Fibroblast of mammary gland (primary cell): ENCODE results near the gene TTLL3.
A peak's percentile ranks its signal among the peaks of the same experiment; 100 is the strongest.

Source experiments
- DNase-seq: peaks from one replicate; pipeline ENCODE4 v3.0.0-alpha.2; 2010; ENCODE audit warnings: low read depth
- H3K4me3 ChIP-seq: 2 replicates; pipeline ENCODE4 v1.5.1; 2011; ENCODE audit warnings: low read depth, mild to moderate bottlenecking, low read length, moderate library complexity; ENCODE audit not compliant: control insufficient read depth
- TF ChIP-seq, protein P1 (sequence below): conservative IDR thresholded peaks from 2 replicates; pipeline ENCODE4 v1.5.1; 2011; ENCODE audit warnings: low read depth, low read length, inconsistent platforms; ENCODE audit not compliant: control insufficient read depth, insufficient read depth

TTLL3 gene

GRCh38 chr3:9786209-9786739 is 23.8 kb upstream of the TTLL3 start:
- DNase-seq, result no peak
- no peak overlapping the region for H3K4me3 ChIP-seq
- TF ChIP-seq, protein P1, sequence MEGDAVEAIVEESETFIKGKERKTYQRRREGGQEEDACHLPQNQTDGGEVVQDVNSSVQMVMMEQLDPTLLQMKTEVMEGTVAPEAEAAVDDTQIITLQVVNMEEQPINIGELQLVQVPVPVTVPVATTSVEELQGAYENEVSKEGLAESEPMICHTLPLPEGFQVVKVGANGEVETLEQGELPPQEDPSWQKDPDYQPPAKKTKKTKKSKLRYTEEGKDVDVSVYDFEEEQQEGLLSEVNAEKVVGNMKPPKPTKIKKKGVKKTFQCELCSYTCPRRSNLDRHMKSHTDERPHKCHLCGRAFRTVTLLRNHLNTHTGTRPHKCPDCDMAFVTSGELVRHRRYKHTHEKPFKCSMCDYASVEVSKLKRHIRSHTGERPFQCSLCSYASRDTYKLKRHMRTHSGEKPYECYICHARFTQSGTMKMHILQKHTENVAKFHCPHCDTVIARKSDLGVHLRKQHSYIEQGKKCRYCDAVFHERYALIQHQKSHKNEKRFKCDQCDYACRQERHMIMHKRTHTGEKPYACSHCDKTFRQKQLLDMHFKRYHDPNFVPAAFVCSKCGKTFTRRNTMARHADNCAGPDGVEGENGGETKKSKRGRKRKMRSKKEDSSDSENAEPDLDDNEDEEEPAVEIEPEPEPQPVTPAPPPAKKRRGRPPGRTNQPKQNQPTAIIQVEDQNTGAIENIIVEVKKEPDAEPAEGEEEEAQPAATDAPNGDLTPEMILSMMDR, result no peak

GRCh38 chr3:9786825-9787669 is 23.0 kb upstream of the TTLL3 start:
- TF ChIP-seq, protein P1, result peak; percentile 47
- H3K4me3 ChIP-seq, result no peak overlapping the region
- DNase-seq, result no peak

DNA sequence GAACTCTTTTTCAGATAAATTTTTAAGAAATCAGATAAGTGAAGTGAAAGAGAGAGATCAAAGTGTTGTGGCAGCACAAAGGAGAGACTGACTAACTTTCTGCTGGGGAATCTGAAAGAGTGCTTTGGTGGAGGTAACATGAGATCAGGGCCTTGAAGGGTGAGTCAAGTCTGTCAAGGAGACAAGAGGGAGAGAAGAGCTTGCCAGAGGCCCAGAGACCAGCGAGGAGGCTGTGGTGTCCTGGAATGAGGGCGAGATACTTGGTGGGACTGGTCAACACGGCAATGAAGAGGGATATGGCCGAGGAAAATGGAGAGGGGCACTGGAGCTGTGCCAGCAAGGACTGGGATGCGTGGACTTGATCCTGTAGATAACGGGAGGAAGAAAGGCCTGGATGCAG is 22.3 kb upstream of the TTLL3 start:
- TF ChIP-seq, protein P1, result no peak
- no peak overlapping the region for H3K4me3 ChIP-seq
- no peak for DNase-seq

DNA sequence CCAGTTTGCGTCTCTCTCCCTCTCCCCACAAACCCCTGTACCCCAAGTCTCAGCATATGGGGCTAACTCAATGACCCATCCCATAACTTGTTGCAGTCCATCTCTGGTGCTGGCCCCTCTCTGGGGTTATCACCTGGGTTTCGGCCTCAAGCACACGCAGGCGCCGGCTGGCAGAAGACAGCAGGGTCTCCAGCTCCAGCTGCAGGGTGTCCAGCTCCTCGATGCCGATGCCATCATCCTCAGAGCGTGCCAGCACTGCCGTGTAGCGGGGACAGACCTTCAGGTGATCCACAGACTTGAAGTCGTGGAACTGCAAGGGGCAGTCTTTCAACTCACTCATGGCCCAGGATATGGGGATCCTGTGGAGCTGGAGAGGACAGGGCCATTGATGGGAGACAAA is 18.9 kb upstream of the TTLL3 start:
- no peak for DNase-seq
- no peak overlapping the region for H3K4me3 ChIP-seq
- TF ChIP-seq, protein P1, result no peak

- no peak for DNase-seq
- TF ChIP-seq, protein P1, result no peak
- H3K4me3 ChIP-seq, result peak overlapping the region; percentile 98
These were observed 18.2 kb upstream of the TTLL3 start for GRCh38 chr3:9791790-9792404.

DNA sequence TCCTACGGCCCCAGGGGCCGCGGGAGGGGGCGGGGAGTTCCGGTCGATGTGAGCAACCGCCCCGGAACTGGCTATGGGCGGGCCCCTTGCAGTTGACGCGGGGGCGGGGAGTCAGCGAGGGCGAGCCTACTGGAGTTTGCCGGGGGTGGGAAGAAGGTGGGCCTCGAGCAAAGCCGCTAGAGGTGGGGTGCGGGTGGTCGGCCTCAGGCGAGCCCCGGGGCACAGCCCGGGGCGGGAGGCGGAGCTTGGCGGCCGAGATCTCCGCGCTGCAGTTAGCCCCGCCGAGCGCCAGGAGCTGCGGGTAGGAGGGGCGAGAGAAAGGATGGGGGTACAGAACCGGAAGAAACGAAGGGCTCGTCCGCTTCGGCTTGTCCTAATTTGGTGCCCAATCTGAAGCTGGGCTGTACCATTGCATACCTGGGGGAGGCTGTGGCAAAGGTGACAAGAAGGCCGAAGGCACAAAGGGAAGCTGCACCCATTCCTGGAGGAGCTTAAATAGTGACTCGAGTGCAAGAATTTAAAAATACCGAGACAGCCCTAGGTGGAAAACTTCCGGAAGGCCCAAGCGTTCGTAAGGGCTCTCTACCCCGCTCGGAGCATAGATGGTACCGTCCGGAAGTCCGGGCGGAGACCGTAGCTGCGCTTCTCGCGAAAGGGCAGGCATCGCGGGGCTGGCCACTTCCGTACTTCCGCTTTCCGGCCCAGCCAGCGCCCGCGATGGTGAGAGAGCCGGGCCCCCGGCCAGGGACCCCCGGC is 17.5 kb upstream of the TTLL3 start, which contains the start of the genes ARPC4 and TADA3:
TSS of gene ARPC4 (plus strand) at position 678 of the 756 bp plus-strand sequence. CDS start at position 718, 40 bp downstream.
TSS of gene TADA3 (minus strand) at position 69 of the 756 bp plus-strand sequence. CDS start 1,007 bp downstream, outside the sequence.
- peak; percentile 95 for DNase-seq
- peak within 1 kb of the TSS; percentile 98 for H3K4me3 ChIP-seq
- TF ChIP-seq, protein P1, result no peak
